CD4-positive, alpha-beta T cell treated with Interleukin-4 for 4 hours (primary cell): ENCODE measurements around the gene PES1.
"Not testable (repeated sequence)": the region's sequence is repeated elsewhere in the genome, so short reads cannot be mapped to it uniquely, and the experiment has no call there.

Experiments
- DNase-seq: peaks from one replicate; pipeline ENCODE4 v3.0.0-alpha.2; 2020

Gene PES1

GRCh38 chr22:30591588-30592359 is at the start of gene PES1:
PES1 (minus strand) TSS chr22:30591910; CDS start chr22:30591833, 77 bp downstream.
- DNase-seq, result peak; percentile 98

GRCh38 chr22:30640839-30641430 is 49.2 kb upstream of the PES1 start:
- DNase-seq, result no peak

GRCh38 chr22:30640361-30640760 is 48.7 kb upstream of the PES1 start:
- no peak for DNase-seq

GRCh38 chr22:30637701-30638114 is 46.0 kb upstream of the PES1 start:
- no peak for DNase-seq

GRCh38 chr22:30636226-30637077 is 44.7 kb upstream of the PES1 start:
- no peak for DNase-seq

- peak; percentile 92 for DNase-seq
Measured at GRCh38 chr22:30635273-30636225, 43.8 kb upstream of the PES1 start, which contains the start of gene SLC35E4. SLC35E4 (plus strand) TSS chr22:30635781; CDS start chr22:30636451, 670 bp downstream.

GRCh38 chr22:30634471-30635233 is 42.9 kb upstream of the PES1 start:
- DNase-seq, result peak; percentile 89

GRCh38 chr22:30631469-30631868 is 39.8 kb upstream of the PES1 start:
- not testable (repeated sequence) for DNase-seq

GRCh38 chr22:30628491-30628890 is 36.8 kb upstream of the PES1 start:
- no peak for DNase-seq

- DNase-seq, result no peak
Measured at GRCh38 chr22:30627471-30627870, 35.8 kb upstream of the PES1 start.

- no peak for DNase-seq
Measured at GRCh38 chr22:30626413-30626812, 34.7 kb upstream of the PES1 start.

- DNase-seq, result not testable (repeated sequence)
Measured at GRCh38 chr22:30619909-30620308, 28.2 kb upstream of the PES1 start.

GRCh38 chr22:30617819-30618218 is 26.1 kb upstream of the PES1 start:
- no peak for DNase-seq

GRCh38 chr22:30615543-30615954 is 23.8 kb upstream of the PES1 start:
- DNase-seq, result no peak

GRCh38 chr22:30614879-30615278 is 23.2 kb upstream of the PES1 start:
- no peak for DNase-seq

GRCh38 chr22:30614268-30614667 is 22.6 kb upstream of the PES1 start:
- no peak for DNase-seq

- DNase-seq, result no peak
Measured at GRCh38 chr22:30612789-30613188, 21.1 kb upstream of the PES1 start.

GRCh38 chr22:30611197-30611596 is 19.5 kb upstream of the PES1 start:
- no peak for DNase-seq

- DNase-seq, result no peak
Measured at GRCh38 chr22:30610299-30610698, 18.6 kb upstream of the PES1 start.

- peak; percentile 16 for DNase-seq
Measured at GRCh38 chr22:30609260-30610185, 17.8 kb upstream of the PES1 start.
